BLaER1 (cell line): ENCODE results near the gene ZBTB16.

Experiments used
- H3K27ac ChIP-seq: shearing (Covaris generic); formaldehyde crosslinking; 2 replicates; pipeline ENCODE4 v1.8.1; 2022
- H3K27me3 ChIP-seq: shearing (Covaris generic); formaldehyde crosslinking; 2 replicates; pipeline ENCODE4 v1.8.1; 2022
- H3K36me3 ChIP-seq: shearing (Covaris generic); formaldehyde crosslinking; 2 replicates; pipeline ENCODE4 v1.8.1; 2022
- H3K4me1 ChIP-seq: shearing (Covaris generic); formaldehyde crosslinking; 2 replicates; pipeline ENCODE4 v1.8.1; 2022
- H3K4me2 ChIP-seq: shearing (Covaris generic); formaldehyde crosslinking; 2 replicates; pipeline ENCODE4 v1.8.1; 2022
- H3K4me3 ChIP-seq: shearing (Covaris generic); formaldehyde crosslinking; 2 replicates; pipeline ENCODE4 v1.8.1; 2022
- H3K9ac ChIP-seq: shearing (Covaris generic); formaldehyde crosslinking; 2 replicates; pipeline ENCODE4 v1.8.1; 2022
- H3K9me3 ChIP-seq: shearing (Covaris generic); formaldehyde crosslinking; 2 replicates; pipeline ENCODE4 v1.8.1; 2022
- H4K20me1 ChIP-seq: shearing (Covaris generic); formaldehyde crosslinking; 2 replicates; pipeline ENCODE4 v1.8.1; 2022
- Cebpa-rat ChIP-seq: shearing (Covaris generic); IDR thresholded peaks from 2 replicates; pipeline ENCODE4 v1.8.1; 2022

ZBTB16 gene

GRCh38 chr11:114167355-114167754, 107.8 kb downstream of the ZBTB16 start:
- peak overlapping the region; percentile 85 for H3K4me2 ChIP-seq
- no peak overlapping the region for H3K27ac ChIP-seq
- no peak for TF ChIP-seq Cebpa-rat
- 0 out of 2 replicates have a peak overlapping the region, but pooled peaks have one; percentile 20 for H3K4me3 ChIP-seq
- H3K9ac ChIP-seq, result peak overlapping the region; percentile 30; the same call in 1 of the 2 replicates
- no peaks in the 10 kb centered on the region for H3K9me3 ChIP-seq
- no peaks in the 10 kb centered on the region for H3K36me3 ChIP-seq
- peaks cover 97% of the 10 kb centered on the region for H3K4me1 ChIP-seq
- no peaks in the 10 kb centered on the region for H3K27me3 ChIP-seq
- H4K20me1 ChIP-seq, result no peaks in the 10 kb centered on the region

GRCh38 chr11:114167771-114168448, 108.4 kb downstream of the ZBTB16 start:
- peaks cover 97% of the 10 kb centered on the region for H3K4me1 ChIP-seq
- no peaks in the 10 kb centered on the region for H4K20me1 ChIP-seq
- H3K27ac ChIP-seq, result no peak overlapping the region
- peak overlapping the region; percentile 85 for H3K4me2 ChIP-seq
- TF ChIP-seq Cebpa-rat, result no peak
- no peaks in the 10 kb centered on the region for H3K9me3 ChIP-seq
- H3K36me3 ChIP-seq, result no peaks in the 10 kb centered on the region
- H3K9ac ChIP-seq, result peak overlapping the region; percentile 30; the same call in 1 of the 2 replicates
- 0 out of 2 replicates have a peak overlapping the region, but pooled peaks have one; percentile 20 for H3K4me3 ChIP-seq
- no peaks in the 10 kb centered on the region for H3K27me3 ChIP-seq

DNA sequence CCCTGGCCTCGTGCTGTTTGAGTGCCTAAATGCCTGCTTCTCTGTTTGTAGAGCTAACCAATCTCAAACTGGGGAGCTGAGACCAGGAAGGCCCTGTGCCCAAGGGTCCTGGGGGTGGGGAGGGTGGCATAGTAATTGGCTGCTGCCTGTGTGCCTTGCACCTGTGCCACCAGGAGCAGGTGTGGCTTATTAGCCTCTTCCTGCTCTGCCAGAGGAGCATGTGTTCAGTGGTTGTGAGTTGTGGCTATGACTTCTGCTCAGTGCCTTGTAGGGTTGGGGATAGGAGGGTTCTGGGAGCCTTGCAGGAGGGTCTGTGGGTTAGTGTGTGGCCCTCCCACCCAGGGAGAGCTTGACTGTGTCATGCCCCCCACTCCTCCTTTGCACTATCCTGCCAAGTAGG, 109.2 kb downstream of the ZBTB16 start:
- no peak for TF ChIP-seq Cebpa-rat
- peak overlapping the region; percentile 45; the same call in 1 of the 2 replicates for H3K27ac ChIP-seq
- peaks cover 98% of the 10 kb centered on the region for H3K4me1 ChIP-seq
- no peaks in the 10 kb centered on the region for H3K27me3 ChIP-seq
- no peaks in the 10 kb centered on the region for H3K36me3 ChIP-seq
- H3K9me3 ChIP-seq, result no peaks in the 10 kb centered on the region
- H3K9ac ChIP-seq, result no peak overlapping the region
- H3K4me2 ChIP-seq, result peak overlapping the region; percentile 85
- H4K20me1 ChIP-seq, result no peaks in the 10 kb centered on the region
- no peak overlapping the region for H3K4me3 ChIP-seq

GRCh38 chr11:114169321-114169749, 109.8 kb downstream of the ZBTB16 start:
- peak overlapping the region; percentile 85 for H3K4me2 ChIP-seq
- H3K4me3 ChIP-seq, result no peak overlapping the region
- TF ChIP-seq Cebpa-rat, result no peak
- no peaks in the 10 kb centered on the region for H4K20me1 ChIP-seq
- no peak overlapping the region for H3K9ac ChIP-seq
- H3K36me3 ChIP-seq, result no peaks in the 10 kb centered on the region
- H3K27ac ChIP-seq, result peak overlapping the region; percentile 45
- peaks cover 98% of the 10 kb centered on the region for H3K4me1 ChIP-seq
- H3K9me3 ChIP-seq, result no peaks in the 10 kb centered on the region
- no peaks in the 10 kb centered on the region for H3K27me3 ChIP-seq

DNA sequence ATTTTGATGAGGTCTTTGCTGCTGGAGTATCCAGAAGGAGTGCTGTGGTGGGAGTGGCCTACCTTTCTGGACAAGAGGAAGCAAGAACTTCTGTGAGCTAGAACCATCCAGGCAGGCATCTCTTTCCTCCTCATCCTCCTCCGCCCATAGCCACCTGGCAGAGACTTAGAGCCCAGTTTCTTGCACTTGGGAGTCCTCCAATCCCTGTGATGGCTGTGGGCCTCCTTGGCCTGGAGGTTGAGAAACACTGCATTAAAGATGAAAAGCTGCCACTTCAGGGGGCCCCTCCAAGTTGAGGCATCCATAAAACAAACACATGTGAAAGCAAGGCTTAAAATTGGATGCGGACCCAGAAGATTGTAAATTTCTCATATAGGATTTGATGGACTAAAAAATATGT, 110.3 kb downstream of the ZBTB16 start:
- no peaks in the 10 kb centered on the region for H3K9me3 ChIP-seq
- H3K4me1 ChIP-seq, result peaks cover 98% of the 10 kb centered on the region
- H3K4me3 ChIP-seq, result no peak overlapping the region
- H3K9ac ChIP-seq, result no peak overlapping the region
- H4K20me1 ChIP-seq, result no peaks in the 10 kb centered on the region
- H3K27me3 ChIP-seq, result no peaks in the 10 kb centered on the region
- no peaks in the 10 kb centered on the region for H3K36me3 ChIP-seq
- H3K27ac ChIP-seq, result peak overlapping the region; percentile 45
- TF ChIP-seq Cebpa-rat, result no peak
- H3K4me2 ChIP-seq, result peak overlapping the region; percentile 85

DNA sequence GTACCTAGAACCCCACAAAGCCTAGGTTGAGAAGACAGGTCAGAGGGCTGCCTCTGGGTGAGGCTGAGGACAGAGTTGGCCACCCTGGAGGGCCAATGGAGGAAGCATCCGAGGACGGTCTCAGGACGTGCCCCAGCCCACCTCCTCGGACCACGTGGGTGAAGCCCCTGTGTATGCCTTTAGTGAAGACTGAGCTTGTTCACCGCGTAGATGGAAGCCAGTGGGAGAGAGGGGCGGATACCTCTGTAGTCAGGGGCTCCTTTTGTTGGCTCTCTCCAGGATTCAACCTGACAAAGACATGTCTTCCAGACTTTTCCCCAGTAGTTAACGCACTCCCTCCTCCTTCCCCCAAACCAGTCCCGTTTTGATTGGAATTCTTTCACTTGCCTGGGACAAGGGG, 110.7 kb downstream of the ZBTB16 start:
- Histone ChIP-seq H3K4me1 (peaks cover 95% of the 10 kb centered on the region), H3K27me3 (no peaks in the 10 kb centered on the region), H3K4me2 (peak overlapping the region; percentile 85), H3K9me3 (no peaks in the 10 kb centered on the region), H3K9ac (no peak overlapping the region), H3K36me3 (no peaks in the 10 kb centered on the region), H3K4me3 (no peak overlapping the region), H3K27ac (no peak overlapping the region), H4K20me1 (no peaks in the 10 kb centered on the region)
- TF ChIP-seq Cebpa-rat, result no peak

- Histone ChIP-seq H3K4me3 (no peak overlapping the region), H4K20me1 (no peaks in the 10 kb centered on the region), H3K4me1 (peaks cover 82% of the 10 kb centered on the region), H3K36me3 (no peaks in the 10 kb centered on the region), H3K27ac (peak overlapping the region; percentile 14; the same call in 1 of the 2 replicates), H3K4me2 (peak overlapping the region; percentile 85), H3K9me3 (no peaks in the 10 kb centered on the region), H3K9ac (peak overlapping the region; percentile 20; the same call in 1 of the 2 replicates), H3K27me3 (no peaks in the 10 kb centered on the region)
- TF ChIP-seq Cebpa-rat, result no peak
Measured at GRCh38 chr11:114171257-114172054, 111.9 kb downstream of the ZBTB16 start.

- H3K4me1 ChIP-seq, result peaks cover 76% of the 10 kb centered on the region
- H3K27ac ChIP-seq, result peak overlapping the region; percentile 14; the same call in 1 of the 2 replicates
- H3K36me3 ChIP-seq, result no peaks in the 10 kb centered on the region
- peak overlapping the region; percentile 85 for H3K4me2 ChIP-seq
- H3K9ac ChIP-seq, result peak overlapping the region; percentile 20; the same call in 1 of the 2 replicates
- H3K9me3 ChIP-seq, result no peaks in the 10 kb centered on the region
- H3K27me3 ChIP-seq, result no peaks in the 10 kb centered on the region
- H3K4me3 ChIP-seq, result no peak overlapping the region
- H4K20me1 ChIP-seq, result no peaks in the 10 kb centered on the region
- TF ChIP-seq Cebpa-rat, result no peak
Measured at GRCh38 chr11:114172055-114172861, 112.7 kb downstream of the ZBTB16 start.

DNA sequence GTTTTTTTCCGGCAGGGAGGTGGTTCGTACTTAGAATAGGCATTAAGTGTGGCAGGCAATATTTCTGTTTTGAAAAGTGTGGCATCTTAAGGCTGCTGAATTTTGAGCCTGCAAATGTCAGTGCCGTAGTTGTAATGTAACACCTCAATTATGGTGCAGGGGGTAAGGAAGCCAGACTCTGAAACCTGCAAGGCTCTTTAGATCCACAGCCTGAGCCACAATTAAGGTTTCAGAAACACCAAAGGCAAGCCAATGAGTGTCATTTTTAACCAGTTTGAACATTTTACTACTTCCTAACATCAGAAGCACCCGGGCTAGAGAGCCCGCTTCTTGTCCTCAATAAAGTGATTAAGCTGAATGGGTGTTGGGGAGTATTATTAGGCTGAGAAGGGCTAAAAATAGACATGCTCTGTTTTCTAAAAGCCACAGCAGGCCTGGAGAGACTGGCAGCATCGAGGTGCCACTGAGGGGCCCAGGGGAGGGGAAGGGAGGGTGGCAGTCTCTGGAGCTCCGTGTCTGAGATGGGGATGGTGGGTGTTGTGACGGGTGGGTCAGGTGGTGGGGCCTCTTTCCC, 113.4 kb downstream of the ZBTB16 start:
- no peak for TF ChIP-seq Cebpa-rat
- Histone ChIP-seq H3K9me3 (no peaks in the 10 kb centered on the region), H3K9ac (no peak overlapping the region), H3K27me3 (no peaks in the 10 kb centered on the region), H3K4me2 (peak overlapping the region; percentile 85), H3K36me3 (no peaks in the 10 kb centered on the region), H3K4me3 (no peak overlapping the region), H3K4me1 (peaks cover 69% of the 10 kb centered on the region), H3K27ac (peak overlapping the region; percentile 10), H4K20me1 (no peaks in the 10 kb centered on the region)
